Measurements from ENCODE around the gene PBX1.

GRCh38 chr1:164598719-164599118 is 39.7 kb downstream of the PBX1 start:
- TF ChIP-seq CTCF (IDR thresholded peaks at IDR 0.05), result no peak
- no peak for TF ChIP-seq POLR2AphosphoS5 (IDR thresholded peaks at IDR 0.05)
- no peak for TF ChIP-seq POLR2A (IDR thresholded peaks at IDR 0.05)
- TF ChIP-seq EP300 (IDR thresholded peaks at IDR 0.05), result no peak
